H9 (cell line): ENCODE results near the gene YTHDC1. TPM values are rescaled to one million over a fixed set of nuclear protein-coding genes. Genes with fewer than 3 reads are reported as not detected.

ENCODE experiments used
- DNase-seq: peaks from one replicate; pipeline ENCODE4 v3.0.0-alpha.2; 2017
- H2AFZ ChIP-seq: one replicate; pipeline ENCODE4 v1.6.1; 2013; ENCODE audit warnings: mild to moderate bottlenecking, low read length, control low read depth, moderate library complexity
- H2AK5ac ChIP-seq: 2 replicates; pipeline ENCODE4 v1.6.1; 2013; ENCODE audit warnings: low read length, control low read depth, mixed read lengths; ENCODE audit not compliant: insufficient read length
- H2BK120ac ChIP-seq: one replicate; pipeline ENCODE4 v1.6.1; 2013; ENCODE audit warnings: low read depth, mild to moderate bottlenecking, low read length, control low read depth, inconsistent platforms; ENCODE audit not compliant: poor library complexity, severe bottlenecking
- H2BK12ac ChIP-seq: 2 replicates; pipeline ENCODE4 v1.6.1; 2013; ENCODE audit warnings: low read length, control low read depth, mixed read lengths, low read depth; ENCODE audit not compliant: insufficient read length
- H2BK15ac ChIP-seq: 2 replicates; pipeline ENCODE4 v1.6.1; 2013; ENCODE audit warnings: low read depth, low read length, control low read depth
- H2BK20ac ChIP-seq: one replicate; pipeline ENCODE4 v1.6.1; 2013; ENCODE audit warnings: low read depth, mild to moderate bottlenecking, low read length, control low read depth, inconsistent platforms; ENCODE audit not compliant: poor library complexity, severe bottlenecking
- H2BK5ac ChIP-seq: 2 replicates; pipeline ENCODE4 v1.6.1; 2013; ENCODE audit warnings: low read length, control low read depth, mixed read lengths; ENCODE audit not compliant: insufficient read length
- H3K14ac ChIP-seq: 2 replicates; pipeline ENCODE4 v1.6.1; 2013; ENCODE audit warnings: low read length, control low read depth; ENCODE audit not compliant: insufficient read depth
- H3K18ac ChIP-seq: 2 replicates; pipeline ENCODE4 v1.6.1; 2013; ENCODE audit warnings: low read depth, mild to moderate bottlenecking, mixed read lengths, low read length, control low read depth; ENCODE audit not compliant: insufficient read length
- H3K23ac ChIP-seq: 2 replicates; pipeline ENCODE4 v1.6.1; 2013; ENCODE audit warnings: low read length, control low read depth, mixed read lengths, low read depth; ENCODE audit not compliant: insufficient read length
- H3K23me2 ChIP-seq: 2 replicates; pipeline ENCODE4 v1.6.1; 2013; ENCODE audit warnings: low read depth, mild to moderate bottlenecking, mixed read lengths, low read length, control low read depth; ENCODE audit not compliant: insufficient read length, poor library complexity, severe bottlenecking
- H3K27ac ChIP-seq: 2 replicates; pipeline ENCODE4 v1.5.1; 2013; ENCODE audit warnings: low read length, control low read depth, mixed read lengths, low read depth; ENCODE audit not compliant: insufficient read length
- H3K27me3 ChIP-seq: 2 replicates; pipeline ENCODE4 v1.6.1; 2013; ENCODE audit warnings: low read length, control low read depth, inconsistent platforms; ENCODE audit not compliant: insufficient read depth
- H3K4ac ChIP-seq: 2 replicates; pipeline ENCODE4 v1.6.1; 2013; ENCODE audit warnings: low read depth, mild to moderate bottlenecking, control low read depth, inconsistent platforms, low read length, moderate library complexity
- H3K4me1 ChIP-seq: 2 replicates; pipeline ENCODE4 v1.6.1; 2013; ENCODE audit warnings: low read length, control low read depth, inconsistent platforms; ENCODE audit not compliant: insufficient read depth
- H3K4me2 ChIP-seq: 2 replicates; pipeline ENCODE4 v1.6.1; 2013; ENCODE audit warnings: low read length, control low read depth, mixed read lengths; ENCODE audit not compliant: insufficient read length, insufficient read depth
- H3K56ac ChIP-seq: 2 replicates; pipeline ENCODE4 v1.6.1; 2013; ENCODE audit warnings: low read depth, mild to moderate bottlenecking, mixed read lengths, low read length, control low read depth; ENCODE audit not compliant: insufficient read length
- H3K79me1 ChIP-seq: 2 replicates; pipeline ENCODE4 v1.6.1; 2013; ENCODE audit warnings: low read depth, mild to moderate bottlenecking, moderate library complexity, low read length, control low read depth, inconsistent platforms; ENCODE audit not compliant: insufficient read depth, poor library complexity, severe bottlenecking
- H3K79me2 ChIP-seq: 2 replicates; pipeline ENCODE4 v1.6.1; 2013; ENCODE audit warnings: low read length, control low read depth, inconsistent platforms; ENCODE audit not compliant: insufficient read depth
- H3K9ac ChIP-seq: 2 replicates; pipeline ENCODE4 v1.6.1; 2013; ENCODE audit warnings: low read length, control low read depth, mixed read lengths; ENCODE audit not compliant: insufficient read length; ENCODE audit errors: extremely low read depth
- H3K9me3 ChIP-seq: one replicate; pipeline ENCODE4 v1.6.1; 2013; ENCODE audit warnings: low read depth, low read length, inconsistent platforms; ENCODE audit not compliant: control insufficient read depth
- H3T11ph ChIP-seq: one replicate; pipeline ENCODE4 v1.6.1; 2013; ENCODE audit warnings: mild to moderate bottlenecking, low read length, control low read depth, inconsistent platforms
- H4K20me1 ChIP-seq: one replicate; pipeline ENCODE4 v1.6.1; 2013; ENCODE audit not compliant: control insufficient read depth, insufficient read length, insufficient read depth
- H4K5ac ChIP-seq: 2 replicates; pipeline ENCODE4 v1.6.1; 2013; ENCODE audit warnings: low read depth, mild to moderate bottlenecking, mixed read lengths, low read length, control low read depth; ENCODE audit not compliant: insufficient read length
- H4K8ac ChIP-seq: replicated peaks from 2 replicates; pipeline ENCODE4 v1.6.1; 2013; ENCODE audit warnings: low read length, control low read depth, mixed read lengths, low read depth; ENCODE audit not compliant: insufficient read length
- H4K91ac ChIP-seq: 2 replicates; pipeline ENCODE4 v1.6.1; 2013; ENCODE audit warnings: low read depth, mild to moderate bottlenecking, moderate library complexity, mixed read lengths, low read length, control low read depth; ENCODE audit not compliant: insufficient read length
- H3K27ac Mint-ChIP-seq, 3 experiments: 2 replicates in 2 of 3; 3 replicates in 1 of 3; pipeline ENCODE4 v1.8.0; 2020 to 2021; ENCODE audit warnings: mixed read lengths in 3 of 3, mild to moderate bottlenecking in 1 of 3, moderate library complexity in 1 of 3
- H3K27me3 Mint-ChIP-seq: 2 replicates; pipeline ENCODE4 v1.8.0; 2021; ENCODE audit warnings: low read depth, mild to moderate bottlenecking, moderate library complexity, mixed read lengths
- H3K36me3 Mint-ChIP-seq, 3 experiments: 2 replicates in 2 of 3; 3 replicates in 1 of 3; pipeline ENCODE4 v1.8.0; 2020 to 2021; ENCODE audit warnings: low read depth in 3 of 3, mixed read lengths in 3 of 3; ENCODE audit not compliant: insufficient read depth in 1 of 3
- H3K4me1 Mint-ChIP-seq, 2 experiments: 2 replicates each; pipeline ENCODE4 v1.8.0; 2020; ENCODE audit warnings: mixed read lengths in 2 of 2
- H3K4me3 Mint-ChIP-seq, 2 experiments: 2 replicates in 1 of 2; 3 replicates in 1 of 2; pipeline ENCODE4 v1.8.0; 2020 to 2021; ENCODE audit warnings: mild to moderate bottlenecking in 2 of 2, mixed read lengths in 2 of 2, moderate library complexity in 1 of 2
- H3K9me3 Mint-ChIP-seq, 2 experiments: 2 replicates in 1 of 2; 3 replicates in 1 of 2; pipeline ENCODE4 v1.8.0; 2020; ENCODE audit warnings: mild to moderate bottlenecking in 2 of 2, mixed read lengths in 2 of 2, moderate library complexity in 1 of 2
- CTCF ChIP-seq: fragments of 200-600 bp; sonication (generic); conservative IDR thresholded peaks from 3 replicates; pipeline ENCODE4 v1.8.0; 2021; ENCODE audit warnings: antibody characterized with exemption, mild to moderate bottlenecking
- WGBS: extraction: QIAGEN DNeasy Blood & Tissue Kit; methylation state at CpG from one replicate; pipeline ENCODE4 v1.1.7; 2013; ENCODE audit warnings: missing lambda C conversion rate, low lambda C conversion rate, mixed read lengths; ENCODE audit not compliant: insufficient read length; ENCODE audit errors: extremely low coverage; 5-methylcytosine and 5-hydroxymethylcytosine counted together
- total RNA-seq: library from RNA; stranded (reverse); gene quantifications from 2 replicates; pipeline ENCODE4 v1.2.1, GENCODE V29; 2021

The YTHDC1 gene
- total RNA-seq, 1 experiment from 2014 or later, result 158 TPM

DNA sequence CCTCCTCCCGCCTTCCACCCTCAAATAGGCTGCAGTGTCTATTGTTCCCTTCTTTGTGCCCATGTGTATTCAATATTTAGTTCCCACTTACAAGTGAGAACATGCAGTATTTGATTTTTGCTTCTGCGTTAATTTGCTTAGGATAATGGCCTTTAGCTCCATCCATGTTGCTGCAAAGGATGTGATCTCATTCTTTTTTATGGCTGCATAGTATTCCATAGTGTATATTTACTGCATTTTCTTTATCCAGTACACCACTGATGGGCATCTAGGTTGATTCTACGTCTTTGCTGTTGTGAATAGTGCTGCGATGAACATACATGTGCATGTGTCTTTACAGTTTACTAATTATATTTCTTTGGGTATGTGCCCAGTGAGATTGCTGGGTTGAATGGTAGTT is 52.8 kb downstream of the YTHDC1 start:
- H3K79me2 ChIP-seq, result no peaks in the 10 kb centered on the region
- no peaks in the 10 kb centered on the region for H3K23me2 ChIP-seq
- no peak overlapping the region for H3K27ac ChIP-seq
- no CpG with 5 or more reads among the region's 4 CpGs for WGBS
- H3K4me2 ChIP-seq, result no peak overlapping the region
- Mint-ChIP-seq H3K4me3 (no peak overlapping the region), H3K27ac (no peak overlapping the region), H3K9me3 (peaks cover 7 to 8% of the 10 kb centered on the region in 2 experiments), H3K4me1 (no peaks in the 10 kb centered on the region), H3K36me3 (peaks cover 2% of the 10 kb centered on the region in 3 experiments; a peak in 4 of 7 replicates), H3K27me3 (peaks cover 14% of the 10 kb centered on the region)
- no peak overlapping the region for H2BK15ac ChIP-seq
- H3T11ph ChIP-seq, result no peak overlapping the region
- no peak overlapping the region for H3K18ac ChIP-seq
- H3K56ac ChIP-seq, result no peak overlapping the region
- no peaks in the 10 kb centered on the region for H3K4me1 ChIP-seq
- H2AFZ ChIP-seq, result no peak overlapping the region
- no peak overlapping the region for H3K23ac ChIP-seq
- H3K79me1 ChIP-seq, result no peaks in the 10 kb centered on the region
- H2BK120ac ChIP-seq, result no peak overlapping the region
- no peak for DNase-seq
- no peak overlapping the region for H3K4ac ChIP-seq
- no peaks in the 10 kb centered on the region for H4K20me1 ChIP-seq
- peaks cover 1% of the 10 kb centered on the region; the same call in 1 of the 2 replicates for H3K27me3 ChIP-seq
- no peak overlapping the region for H4K5ac ChIP-seq
- H3K9me3 ChIP-seq, result no peaks in the 10 kb centered on the region
- H3K9ac ChIP-seq, result no peak overlapping the region
- TF ChIP-seq CTCF, result no peak
- no peak overlapping the region for H2BK20ac ChIP-seq
- H4K8ac ChIP-seq, result no peak overlapping the region
- no peak overlapping the region for H2AK5ac ChIP-seq
- H2BK5ac ChIP-seq, result no peak overlapping the region
- no peak overlapping the region for H3K14ac ChIP-seq
- no peak overlapping the region for H2BK12ac ChIP-seq
- no peak overlapping the region for H4K91ac ChIP-seq
